Prostate gland (tissue), 2 donors: ENCODE data around the gene FAF2.

Experiments
- POLR2AphosphoS5 ChIP-seq: sonication (generic); formaldehyde crosslinking; IDR thresholded peaks from one replicate; pipeline ENCODE4 v1.6.1; 2017; ENCODE audit warnings: antibody characterized with exemption
- TF ChIP-seq, protein P1 (sequence below), 4 experiments: fragments of 200-600 bp in 2 of 4; fragments of 450-650 bp in 2 of 4; sonication (generic) in 2 of 4; IDR thresholded peaks; 1 replicate in 3 of 4; 2 replicates in 1 of 4; pipeline ENCODE4 v1.5.1; 2016 to 2019; ENCODE audit warnings: antibody characterized with exemption in 4 of 4, mild to moderate bottlenecking in 2 of 4, moderate library complexity in 2 of 4

DNA sequence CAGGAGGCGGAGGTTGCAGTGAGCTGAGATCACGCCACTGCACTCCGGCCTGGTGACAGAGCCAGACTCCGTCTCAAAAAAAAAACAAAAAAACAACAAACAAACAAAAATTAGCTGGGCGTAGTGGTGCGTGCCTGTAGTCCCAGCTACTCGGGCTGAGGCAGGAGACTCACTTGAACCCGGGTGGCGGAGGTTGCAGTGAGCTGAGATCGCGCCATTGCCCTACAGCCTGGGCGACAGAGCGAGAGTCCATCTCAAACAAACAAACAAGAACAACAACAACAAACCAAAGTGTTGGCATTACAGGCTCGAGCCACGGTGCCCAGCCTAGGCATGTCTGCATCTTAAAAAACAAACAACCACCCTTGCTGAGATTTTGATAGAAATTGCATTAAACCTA is 76.8 kb downstream of the FAF2 start:
- TF ChIP-seq, protein P1, sequence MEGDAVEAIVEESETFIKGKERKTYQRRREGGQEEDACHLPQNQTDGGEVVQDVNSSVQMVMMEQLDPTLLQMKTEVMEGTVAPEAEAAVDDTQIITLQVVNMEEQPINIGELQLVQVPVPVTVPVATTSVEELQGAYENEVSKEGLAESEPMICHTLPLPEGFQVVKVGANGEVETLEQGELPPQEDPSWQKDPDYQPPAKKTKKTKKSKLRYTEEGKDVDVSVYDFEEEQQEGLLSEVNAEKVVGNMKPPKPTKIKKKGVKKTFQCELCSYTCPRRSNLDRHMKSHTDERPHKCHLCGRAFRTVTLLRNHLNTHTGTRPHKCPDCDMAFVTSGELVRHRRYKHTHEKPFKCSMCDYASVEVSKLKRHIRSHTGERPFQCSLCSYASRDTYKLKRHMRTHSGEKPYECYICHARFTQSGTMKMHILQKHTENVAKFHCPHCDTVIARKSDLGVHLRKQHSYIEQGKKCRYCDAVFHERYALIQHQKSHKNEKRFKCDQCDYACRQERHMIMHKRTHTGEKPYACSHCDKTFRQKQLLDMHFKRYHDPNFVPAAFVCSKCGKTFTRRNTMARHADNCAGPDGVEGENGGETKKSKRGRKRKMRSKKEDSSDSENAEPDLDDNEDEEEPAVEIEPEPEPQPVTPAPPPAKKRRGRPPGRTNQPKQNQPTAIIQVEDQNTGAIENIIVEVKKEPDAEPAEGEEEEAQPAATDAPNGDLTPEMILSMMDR (IDR thresholded peaks at IDR 0.05), result no peak
- TF ChIP-seq POLR2AphosphoS5, result no peak
